Fibroblast of upper back skin (primary cell): Measurements from ENCODE around the gene ZNF740.
"Not testable (repeated sequence)": the region's sequence is repeated elsewhere in the genome, so short reads cannot be mapped to it uniquely, and the experiment has no call there.

Experiments
- DNase-seq: peaks from one replicate; pipeline ENCODE4 v3.0.0-alpha.2; 2013

The ZNF740 gene

GRCh38 chr12:53196486-53196885 lies 16.0 kb downstream of the ZNF740 start:
- no peak for DNase-seq

- DNase-seq: no peak
These were observed 16.6 kb downstream of the ZNF740 start for GRCh38 chr12:53197011-53197640.

GRCh38 chr12:53198486-53199110 lies 18.1 kb downstream of the ZNF740 start:
- DNase-seq: no peak

- DNase-seq: no peak
These were observed 19.2 kb downstream of the ZNF740 start for GRCh38 chr12:53199700-53200099.

GRCh38 chr12:53200107-53200457 lies 19.6 kb downstream of the ZNF740 start:
- DNase-seq: no peak

GRCh38 chr12:53200458-53201176 lies 20.1 kb downstream of the ZNF740 start:
- DNase-seq: no peak

GRCh38 chr12:53201177-53201541 lies 20.6 kb downstream of the ZNF740 start:
- no peak for DNase-seq

GRCh38 chr12:53201639-53202038 lies 21.1 kb downstream of the ZNF740 start:
- no peak for DNase-seq

GRCh38 chr12:53202316-53202715 lies 21.8 kb downstream of the ZNF740 start:
- DNase-seq: not testable (repeated sequence)

- peak; percentile 59 for DNase-seq
These were observed 23.8 kb downstream of the ZNF740 start for GRCh38 chr12:53204351-53204750.

GRCh38 chr12:53205747-53206419 lies 25.4 kb downstream of the ZNF740 start:
- DNase-seq: peak; percentile 89

GRCh38 chr12:53207042-53207441 lies 26.5 kb downstream of the ZNF740 start, which contains the start of gene ITGB7:
ITGB7 (minus strand) TSS chr12:53207251; CDS start chr12:53200443, 6,808 bp downstream.
- no peak for DNase-seq

- no peak for DNase-seq
These were observed 27.9 kb downstream of the ZNF740 start for GRCh38 chr12:53208435-53208834.

- DNase-seq: no peak
These were observed 28.4 kb downstream of the ZNF740 start for GRCh38 chr12:53208877-53209463.

GRCh38 chr12:53210843-53211242 lies 30.3 kb downstream of the ZNF740 start:
- no peak for DNase-seq

- DNase-seq: no peak
These were observed 31.2 kb downstream of the ZNF740 start for GRCh38 chr12:53211476-53212381.

- no peak for DNase-seq
These were observed 32.4 kb downstream of the ZNF740 start for GRCh38 chr12:53212931-53213330.

- DNase-seq: peak; percentile 67
These were observed 32.8 kb downstream of the ZNF740 start for GRCh38 chr12:53213348-53213747.

GRCh38 chr12:53214221-53214620 lies 33.7 kb downstream of the ZNF740 start:
- DNase-seq: no peak

GRCh38 chr12:53214687-53215455 lies 34.3 kb downstream of the ZNF740 start:
- DNase-seq: no peak

- DNase-seq: no peak
These were observed 35.0 kb downstream of the ZNF740 start for GRCh38 chr12:53215497-53215896.
